NCI-H510A (cell line): ENCODE results near the gene H2BW1.
"Not testable (repeated sequence)": the region's sequence is repeated elsewhere in the genome, so short reads cannot be mapped to it uniquely, and the experiment has no call there.

Source experiments
- DNase-seq: peaks from one replicate; lab custom pipeline; 2025; lab: John Stamatoyannopoulos, UW

The H2BW1 gene, protein sequence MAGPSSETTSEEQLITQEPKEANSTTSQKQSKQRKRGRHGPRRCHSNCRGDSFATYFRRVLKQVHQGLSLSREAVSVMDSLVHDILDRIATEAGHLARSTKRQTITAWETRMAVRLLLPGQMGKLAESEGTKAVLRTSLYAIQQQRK

DNA sequence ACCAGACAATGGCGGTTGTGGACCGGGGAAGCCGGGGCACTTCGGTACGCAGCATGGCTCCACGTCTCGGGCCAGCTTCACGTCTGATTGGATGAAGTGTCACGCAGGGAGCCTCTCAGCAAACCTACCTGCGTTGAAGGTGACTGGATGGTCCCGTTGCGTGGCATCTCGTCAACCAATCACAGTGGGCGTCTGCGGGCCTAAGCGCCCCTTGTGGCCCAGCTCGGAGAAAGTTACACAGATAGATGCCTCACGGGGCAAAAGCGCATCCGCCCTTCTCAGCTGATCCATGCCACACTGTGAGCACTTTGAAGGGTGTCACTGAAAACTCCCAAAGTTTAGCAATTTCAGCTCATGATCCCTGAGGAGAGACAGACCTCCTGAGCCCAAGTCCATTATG, at the start of gene H2BW1:
H2BW1 (minus strand) TSS at position 103 of the 400 bp plus-strand sequence. CDS start 132 bp downstream, outside the sequence.
- no peak for DNase-seq

DNA sequence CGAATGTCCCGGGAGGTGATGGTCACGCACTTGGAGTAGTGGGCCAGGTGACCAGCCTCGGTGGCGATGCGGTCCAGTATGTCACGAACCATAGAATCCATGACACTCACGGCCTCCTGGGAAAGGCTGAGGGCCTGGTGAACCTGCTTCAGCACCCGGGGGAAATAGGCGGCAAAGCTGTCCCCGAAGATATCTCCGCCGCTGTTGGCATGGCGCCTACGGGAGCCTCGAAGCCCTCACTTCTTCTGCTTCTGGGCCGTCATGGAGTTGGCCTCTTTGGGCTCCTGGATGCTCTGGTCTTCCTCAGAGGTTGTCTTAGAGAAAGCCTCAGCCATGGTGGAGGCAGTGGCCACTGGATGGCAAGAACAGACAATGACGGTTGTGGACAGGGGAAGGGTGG, 49.1 kb upstream of the H2BW1 start:
- DNase-seq: not testable (repeated sequence)

DNA sequence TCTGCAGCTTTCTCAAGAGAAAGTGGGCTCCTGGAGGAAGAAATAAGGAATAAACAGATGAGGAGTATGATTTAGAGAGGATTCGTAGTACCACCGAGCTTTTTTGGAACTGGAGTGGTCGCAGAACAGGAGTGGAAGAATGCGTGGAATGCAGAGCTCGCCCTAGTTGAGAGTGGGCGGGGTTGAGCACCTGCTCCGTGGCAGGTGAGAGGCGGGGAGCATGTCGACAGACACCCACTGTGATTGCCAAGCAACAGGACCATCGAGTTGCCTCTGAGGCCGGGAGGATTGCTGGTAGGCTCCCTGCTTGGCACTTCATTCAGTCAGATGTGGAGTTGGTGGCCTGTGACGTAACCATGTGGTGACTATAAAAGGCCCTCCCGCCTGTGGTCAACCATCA, 41.4 kb upstream of the H2BW1 start:
- DNase-seq: not testable (repeated sequence)

DNA sequence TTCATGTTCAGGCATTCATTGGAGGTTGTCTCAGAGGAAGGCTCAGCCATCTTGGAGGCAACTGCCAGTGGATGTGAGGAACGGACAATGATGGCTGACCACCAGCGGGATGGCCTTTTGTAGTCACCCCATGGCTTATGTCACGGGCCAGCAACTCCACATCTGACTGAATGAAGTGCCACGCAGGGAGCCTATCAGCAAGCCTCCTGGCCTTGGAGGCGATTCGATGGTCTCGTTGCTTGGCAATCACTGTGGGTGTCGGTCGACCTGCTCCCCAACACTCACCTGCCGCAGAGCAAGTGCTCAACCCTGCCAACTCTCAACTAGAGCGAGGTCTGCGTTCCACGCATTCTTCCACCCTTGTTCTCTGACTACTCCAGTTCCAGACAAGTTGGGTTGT, 33.7 kb upstream of the H2BW1 start:
- no peak for DNase-seq

DNA sequence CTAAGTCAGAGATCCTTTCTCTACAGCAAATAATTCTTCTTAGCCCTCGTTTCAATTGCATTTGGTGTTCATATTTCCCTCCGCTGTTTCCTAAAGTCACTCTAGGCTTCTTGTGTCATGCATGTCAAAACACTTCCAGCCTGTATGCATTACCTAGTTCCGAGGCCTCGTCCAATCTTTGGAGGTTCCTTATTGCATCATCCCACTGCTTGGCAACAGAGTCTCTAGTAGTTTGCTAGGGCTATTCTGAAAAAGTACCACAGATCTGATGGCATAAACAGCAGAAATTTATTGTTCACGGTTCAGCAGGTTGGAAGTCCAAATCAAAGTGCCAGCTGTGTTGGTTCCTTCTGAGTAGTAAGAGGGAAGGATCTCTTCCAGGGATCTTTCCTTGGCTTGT, 32.1 kb upstream of the H2BW1 start:
- DNase-seq: no peak

DNA sequence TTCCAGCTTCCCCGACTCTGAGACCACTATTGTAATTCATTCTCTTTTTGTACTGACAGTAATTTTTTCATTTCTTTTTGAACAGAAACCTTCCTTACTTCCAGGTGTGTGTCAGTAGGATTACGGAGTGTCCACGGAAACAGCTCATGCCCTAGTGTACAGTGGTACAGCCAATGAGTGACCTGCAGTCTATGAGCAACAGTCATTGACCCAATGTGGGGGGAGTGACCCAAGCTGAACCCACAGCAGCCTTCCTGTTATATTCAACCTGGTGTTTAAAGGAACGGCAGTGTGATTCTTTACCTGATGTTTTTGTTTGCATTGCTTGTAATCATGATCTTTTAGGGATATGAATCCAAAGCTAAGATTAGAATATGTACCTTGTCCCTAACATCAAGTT, 27.5 kb upstream of the H2BW1 start:
- no peak for DNase-seq

DNA sequence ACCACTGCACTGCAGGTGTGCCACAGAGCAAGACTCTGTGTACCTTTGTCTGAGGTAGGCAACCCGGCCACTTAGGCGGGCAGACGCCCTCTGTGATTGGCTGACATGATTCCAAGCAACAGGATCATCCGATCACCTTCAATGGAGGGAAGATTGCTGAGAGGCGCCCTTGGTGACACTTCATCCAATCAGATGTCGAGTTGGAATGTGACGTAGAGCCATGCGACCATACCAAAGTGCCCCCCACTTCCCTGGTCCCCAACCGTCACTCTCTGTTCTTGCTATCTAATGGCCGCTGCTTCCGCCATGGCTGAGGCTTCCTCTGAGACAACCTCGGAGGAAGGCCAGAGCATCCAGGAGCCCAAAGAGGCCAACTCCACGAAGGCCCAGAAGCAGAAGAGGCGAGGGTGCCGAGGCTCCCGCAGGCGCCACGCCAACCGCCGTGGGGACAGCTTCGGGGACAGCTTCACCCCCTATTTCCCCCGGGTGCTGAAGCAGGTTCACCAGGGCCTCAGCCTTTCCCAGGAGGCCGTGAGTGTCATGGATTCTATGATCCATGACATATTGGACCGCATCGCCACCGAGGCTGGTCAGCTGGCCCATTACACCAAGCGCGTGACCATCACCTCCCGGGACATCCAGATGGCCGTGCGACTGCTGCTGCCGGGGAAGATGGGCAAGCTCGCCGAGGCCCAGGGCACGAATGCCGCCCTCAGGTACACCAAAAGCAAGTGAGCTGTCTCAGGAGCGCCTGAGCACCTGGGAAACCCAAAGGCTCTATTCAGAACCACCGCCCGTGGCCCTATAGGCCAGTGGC, 26.4 kb upstream of the H2BW1 start, which contains the start of gene H2BW2:
H2BW2 (plus strand) TSS at position 268 of the 817 bp plus-strand sequence; CDS start at position 307, 39 bp downstream.
- DNase-seq: no peak

DNA sequence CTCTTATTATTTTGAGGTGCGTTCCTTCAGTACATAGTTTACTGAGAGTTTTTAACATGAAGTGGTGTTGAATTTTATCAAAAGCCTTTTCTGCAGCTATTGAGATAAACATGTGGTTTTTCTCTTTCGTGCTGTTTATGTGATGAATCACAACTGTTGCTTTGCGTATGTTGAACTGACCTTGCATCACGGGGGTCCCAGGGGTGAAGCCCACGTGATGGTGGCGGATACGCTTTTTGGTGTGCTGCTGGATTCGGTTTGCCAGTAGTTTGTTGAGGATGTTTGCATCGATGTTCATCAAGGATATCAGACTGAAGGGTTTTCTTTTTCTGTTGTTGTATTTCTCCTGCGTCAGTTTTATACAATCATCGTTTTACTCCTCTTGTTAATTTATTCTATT, 4.6 kb upstream of the H2BW1 start:
- no peak for DNase-seq

DNA sequence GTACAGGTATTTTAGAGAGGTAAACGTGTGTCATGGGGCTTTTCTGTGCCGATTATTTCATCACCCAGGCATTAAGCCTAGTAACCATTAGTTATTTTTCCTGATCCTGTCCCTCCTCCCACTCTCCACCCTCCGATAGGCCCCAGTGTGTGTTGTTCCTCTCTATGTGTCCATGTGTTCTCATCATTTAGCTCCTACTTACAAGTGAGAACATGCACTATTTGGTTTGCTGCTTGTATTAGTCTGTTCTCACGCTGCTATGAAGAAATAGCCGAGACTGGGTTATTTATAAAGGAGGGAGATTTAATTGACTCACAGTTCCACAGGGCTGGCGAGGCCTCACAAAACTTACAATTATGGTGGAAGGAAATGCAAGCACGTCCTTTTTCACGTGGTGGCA, 2.1 kb upstream of the H2BW1 start:
- not testable (repeated sequence) for DNase-seq

DNA sequence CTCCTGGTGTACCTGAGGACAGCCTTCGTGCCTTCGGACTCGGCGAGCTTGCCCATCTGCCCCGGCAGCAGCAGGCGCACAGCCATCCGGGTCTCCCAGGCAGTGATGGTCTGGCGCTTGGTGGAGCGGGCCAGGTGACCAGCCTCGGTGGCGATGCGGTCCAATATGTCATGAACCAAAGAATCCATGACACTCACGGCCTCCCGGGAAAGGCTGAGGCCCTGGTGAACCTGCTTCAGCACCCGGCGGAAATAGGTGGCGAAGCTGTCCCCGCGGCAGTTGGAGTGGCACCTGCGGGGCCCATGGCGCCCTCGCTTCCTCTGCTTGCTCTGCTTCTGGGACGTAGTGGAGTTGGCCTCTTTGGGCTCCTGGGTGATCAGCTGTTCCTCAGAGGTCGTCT, 350 bp downstream of the H2BW1 start:
- DNase-seq: no peak

DNA sequence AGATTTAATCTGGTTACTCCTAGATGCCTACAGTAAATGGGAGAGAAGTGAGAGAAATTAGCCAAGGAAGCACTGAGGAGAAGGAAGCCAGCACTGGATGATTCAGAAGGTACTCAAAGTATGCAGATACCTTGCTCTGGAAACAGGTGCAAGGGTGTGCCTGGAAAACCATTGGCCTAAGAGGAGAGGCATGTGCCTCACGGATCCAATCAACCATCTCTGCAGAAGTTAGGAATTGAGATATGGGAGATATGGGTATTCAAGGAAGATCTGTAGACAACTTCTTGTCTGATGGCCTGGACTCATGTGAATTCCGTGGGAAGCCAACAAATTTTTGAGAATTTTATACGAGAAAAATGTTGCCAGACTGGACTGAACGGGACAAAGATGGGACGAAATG, 4.7 kb downstream of the H2BW1 start:
- no peak for DNase-seq

DNA sequence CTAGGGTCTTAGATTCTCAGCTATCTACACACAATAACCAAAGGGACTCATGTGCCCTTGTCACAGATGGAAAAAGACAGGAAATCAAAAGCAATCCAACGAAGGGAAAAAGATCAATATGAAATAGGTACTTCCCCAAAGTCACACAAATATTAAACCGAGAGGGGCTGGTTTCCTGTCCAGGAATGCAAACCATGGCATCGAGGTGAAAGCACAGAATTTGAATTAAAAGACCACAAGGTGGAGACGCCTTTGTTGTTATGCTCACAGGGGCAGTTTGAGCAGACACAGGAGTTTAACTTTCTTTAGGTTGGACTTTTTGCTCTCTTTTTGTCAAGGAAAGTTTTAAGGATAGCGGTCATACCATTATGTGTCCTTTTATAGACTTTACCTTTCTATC, 14.3 kb downstream of the H2BW1 start:
- DNase-seq: no peak

DNA sequence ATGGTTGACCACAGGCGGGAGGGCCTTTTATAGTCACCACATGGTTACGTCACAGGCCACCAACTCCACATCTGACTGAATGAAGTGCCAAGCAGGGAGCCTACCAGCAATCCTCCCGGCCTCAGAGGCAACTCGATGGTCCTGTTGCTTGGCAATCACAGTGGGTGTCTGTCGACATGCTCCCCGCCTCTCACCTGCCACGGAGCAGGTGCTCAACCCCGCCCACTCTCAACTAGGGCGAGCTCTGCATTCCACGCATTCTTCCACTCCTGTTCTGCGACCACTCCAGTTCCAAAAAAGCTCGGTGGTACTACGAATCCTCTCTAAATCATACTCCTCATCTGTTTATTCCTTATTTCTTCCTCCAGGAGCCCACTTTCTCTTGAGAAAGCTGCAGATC, 30.0 kb downstream of the H2BW1 start:
- not testable (repeated sequence) for DNase-seq

DNA sequence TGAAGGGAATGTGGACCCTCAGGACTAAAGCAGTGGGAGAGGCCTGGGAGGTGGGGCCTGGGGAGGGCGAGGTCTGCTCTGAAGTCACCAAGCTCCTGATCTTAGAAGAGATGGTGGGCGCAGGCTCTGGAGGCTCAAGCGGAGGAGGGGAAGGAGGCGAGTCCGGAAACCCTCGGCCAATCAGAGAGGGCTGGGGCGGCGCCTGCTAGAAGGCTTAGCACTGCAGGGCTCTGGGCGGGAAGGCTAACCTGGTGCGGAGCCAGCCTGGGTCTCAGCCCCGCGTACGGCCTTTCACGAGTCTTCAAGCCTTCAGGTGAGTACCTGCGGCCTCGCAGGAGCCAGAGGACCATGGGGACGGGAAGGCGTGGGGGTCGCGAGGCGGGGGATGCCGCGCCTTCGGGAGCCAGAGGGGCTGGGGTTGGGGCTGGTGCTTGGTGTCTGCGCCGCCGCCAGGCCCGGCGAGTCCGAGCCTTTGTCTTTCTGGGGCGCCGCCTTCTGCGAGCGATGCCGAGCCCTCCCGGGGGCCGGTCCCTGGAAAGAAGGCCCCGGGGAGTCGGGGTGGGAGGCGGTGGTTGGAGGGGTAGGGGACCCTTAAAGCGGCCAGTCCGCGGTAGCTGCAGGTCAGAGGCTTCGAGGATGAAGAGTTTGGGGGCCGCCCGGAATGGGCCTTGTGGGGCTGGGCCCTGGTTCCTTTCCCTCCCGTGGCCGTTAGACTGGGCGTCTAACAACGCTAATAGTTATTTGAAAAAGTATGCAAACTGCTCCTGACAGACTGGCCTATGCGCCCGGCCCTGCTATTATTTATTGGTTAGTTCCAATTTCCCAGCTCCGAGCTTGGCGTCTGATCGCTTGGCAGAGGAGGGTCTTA, 50.9 kb downstream of the H2BW1 start, which contains the start of gene TMSB15B:
TMSB15B (plus strand) TSS at position 217 of the 868 bp plus-strand sequence.
- not testable (repeated sequence) for DNase-seq
